Liver (tissue), 9 donors: ENCODE measurements around the gene ACVR2B. TPM values are rescaled to one million over a fixed set of nuclear protein-coding genes. Genes with fewer than 3 reads are reported as not detected.

Experiments
- DNase-seq: peaks from one replicate; pipeline ENCODE4 v3.0.0-alpha.2; 2017; ENCODE audit warnings: low spot score
- H3K27ac ChIP-seq, 2 donors: one replicate each; pipeline ENCODE4 v1.7.0; 2013; ENCODE audit warnings: inconsistent platforms in 2 of 2, low read length in 2 of 2, control low read depth in 1 of 2, low read depth in 1 of 2, mild to moderate bottlenecking in 1 of 2
- H3K27me3 ChIP-seq, 4 donors: one replicate each; pipeline versions ENCODE4 v1.6.1 to v1.7.0; 2013; ENCODE audit warnings: low read length in 3 of 4, inconsistent platforms in 1 of 4, mild to moderate bottlenecking in 1 of 4, moderate library complexity in 1 of 4; ENCODE audit not compliant: control insufficient read depth in 4 of 4, insufficient read depth in 4 of 4
- H3K36me3 ChIP-seq, 4 donors: one replicate each; pipeline versions ENCODE4 v1.6.1 to v1.7.0; 2013; ENCODE audit warnings: low read length in 3 of 4, mild to moderate bottlenecking in 3 of 4, low read depth in 1 of 4, moderate library complexity in 1 of 4; ENCODE audit not compliant: control insufficient read depth in 4 of 4, insufficient read depth in 3 of 4
- H3K4me1 ChIP-seq, 4 donors: one replicate each; pipeline versions ENCODE4 v1.6.1 to v1.7.0; 2013; ENCODE audit warnings: low read length in 3 of 4, mild to moderate bottlenecking in 3 of 4, moderate library complexity in 1 of 4; ENCODE audit not compliant: control insufficient read depth in 4 of 4, insufficient read depth in 4 of 4
- H3K4me3 ChIP-seq, 3 donors: one replicate each; pipeline versions ENCODE4 v1.6.1 to v1.7.0; 2013; ENCODE audit warnings: low read length in 3 of 3, control low read depth in 1 of 3, low read depth in 1 of 3, mild to moderate bottlenecking in 1 of 3
- H3K9ac ChIP-seq, 2 donors: one replicate each; pipeline ENCODE4 v1.7.0; 2013; ENCODE audit warnings: low read length in 2 of 2, mild to moderate bottlenecking in 2 of 2, moderate library complexity in 2 of 2, control low read depth in 1 of 2, low read depth in 1 of 2
- H3K9me3 ChIP-seq, 4 donors: one replicate each; pipeline versions ENCODE4 v1.6.1 to v1.7.0; 2013; ENCODE audit warnings: low read length in 3 of 4; ENCODE audit not compliant: control insufficient read depth in 4 of 4
- EGR1 ChIP-seq, 2 donors: IDR thresholded peaks; 2 replicates each; pipeline ENCODE4 v1.6.1; 2016 to 2018; ENCODE audit warnings: antibody characterized with exemption in 2 of 2, low read depth in 2 of 2
- FOXA1 ChIP-seq: IDR thresholded peaks from 2 replicates; pipeline ENCODE4 v1.6.1; 2016; ENCODE audit warnings: antibody characterized with exemption
- FOXA2 ChIP-seq: IDR thresholded peaks from 2 replicates; pipeline ENCODE4 v1.6.1; 2016; ENCODE audit warnings: antibody characterized with exemption
- GABPA ChIP-seq, 2 donors: IDR thresholded peaks in 1 of 2; conservative IDR thresholded peaks in 1 of 2; 2 replicates each; pipeline ENCODE4 v1.6.1; 2016; ENCODE audit warnings: antibody characterized with exemption in 2 of 2, mild to moderate bottlenecking in 1 of 2, moderate library complexity in 1 of 2
- HNF4A ChIP-seq, 2 donors: conservative IDR thresholded peaks; 2 replicates each; pipeline ENCODE4 v1.6.1; 2016; ENCODE audit warnings: antibody characterized with exemption in 2 of 2, mild to moderate bottlenecking in 2 of 2
- HNF4G ChIP-seq: IDR thresholded peaks from 2 replicates; pipeline ENCODE4 v1.6.1; 2016; ENCODE audit warnings: antibody characterized with exemption
- JUND ChIP-seq, 2 donors: IDR thresholded peaks; 2 replicates each; pipeline ENCODE4 v1.6.1; 2016; ENCODE audit warnings: antibody characterized with exemption in 2 of 2
- NR2F2 ChIP-seq: IDR thresholded peaks from 2 replicates; pipeline ENCODE4 v1.6.1; 2016; ENCODE audit warnings: antibody characterized with exemption
- RAD21 ChIP-seq, 2 donors: IDR thresholded peaks; 2 replicates each; pipeline ENCODE4 v1.6.1; 2016; ENCODE audit warnings: antibody characterized with exemption in 2 of 2, mild to moderate bottlenecking in 2 of 2
- RXRA ChIP-seq, 2 donors: IDR thresholded peaks; 2 replicates each; pipeline ENCODE4 v1.6.1; 2017 to 2018; ENCODE audit warnings: antibody characterized with exemption in 2 of 2, mild to moderate bottlenecking in 1 of 2
- SP1 ChIP-seq: IDR thresholded peaks from 2 replicates; pipeline ENCODE4 v1.6.1; 2018; ENCODE audit warnings: antibody characterized with exemption, mild to moderate bottlenecking
- TAF1 ChIP-seq: conservative IDR thresholded peaks from 2 replicates; pipeline ENCODE4 v1.6.1; 2016; ENCODE audit warnings: antibody characterized with exemption, mild to moderate bottlenecking
- YY1 ChIP-seq: IDR thresholded peaks from 2 replicates; pipeline ENCODE4 v1.6.1; 2016; ENCODE audit warnings: antibody characterized with exemption, mild to moderate bottlenecking
- WGBS: extraction: QIAGEN DNeasy Blood & Tissue Kit; methylation state at CpG from one replicate; pipeline ENCODE4 v1.1.7; 2013; 5-methylcytosine and 5-hydroxymethylcytosine counted together
- polyA plus RNA-seq, 2 donors: library from polyadenylated mRNA; stranded (reverse) in 1 of 2; unstranded in 1 of 2; fragments of 200-250 nt in 1 of 2; fragments of >200 nt in 1 of 2; fragmentation: Nextera tagmentation in 1 of 2; extraction: Ambion mirVana in 1 of 2; gene quantifications; one replicate each; pipeline versions ENCODE4 v1.2.1 to v1.2.3, GENCODE V29; 2013 to 2015
- total RNA-seq, 2 donors: library from RNA; depleted of rRNA; stranded (reverse); fragments of >200 nt; gene quantifications; one replicate each; pipeline ENCODE4 v1.2.3, GENCODE V29; 2014
- TF ChIP-seq, protein P1 (sequence below): IDR thresholded peaks from 2 replicates; pipeline ENCODE4 v1.6.1; 2016; ENCODE audit warnings: antibody characterized with exemption
- TF ChIP-seq, protein P2 (sequence below): IDR thresholded peaks from 2 replicates; pipeline ENCODE4 v1.6.1; 2016; ENCODE audit warnings: antibody characterized with exemption
- TF ChIP-seq, protein P3 (sequence below): IDR thresholded peaks from 2 replicates; pipeline ENCODE4 v1.6.1; 2016; ENCODE audit warnings: antibody characterized with exemption
- TF ChIP-seq, protein P4 (sequence below): fragments of 150-350 bp; IDR thresholded peaks from 2 replicates; pipeline ENCODE4 v1.5.1; 2017; ENCODE audit warnings: improper control_type of control experiment, low read depth, low read length; ENCODE audit not compliant: missing input control
- donor health status: healthy.
- donor health status: healthy.
- donor health status: healthy.
- donor health status: healthy.
- donor health status: healthy.

The ACVR2B gene
- total and polyA plus RNA-seq, 4 donors, result 1.2 to 7.4 (median 4.7) TPM

DNA sequence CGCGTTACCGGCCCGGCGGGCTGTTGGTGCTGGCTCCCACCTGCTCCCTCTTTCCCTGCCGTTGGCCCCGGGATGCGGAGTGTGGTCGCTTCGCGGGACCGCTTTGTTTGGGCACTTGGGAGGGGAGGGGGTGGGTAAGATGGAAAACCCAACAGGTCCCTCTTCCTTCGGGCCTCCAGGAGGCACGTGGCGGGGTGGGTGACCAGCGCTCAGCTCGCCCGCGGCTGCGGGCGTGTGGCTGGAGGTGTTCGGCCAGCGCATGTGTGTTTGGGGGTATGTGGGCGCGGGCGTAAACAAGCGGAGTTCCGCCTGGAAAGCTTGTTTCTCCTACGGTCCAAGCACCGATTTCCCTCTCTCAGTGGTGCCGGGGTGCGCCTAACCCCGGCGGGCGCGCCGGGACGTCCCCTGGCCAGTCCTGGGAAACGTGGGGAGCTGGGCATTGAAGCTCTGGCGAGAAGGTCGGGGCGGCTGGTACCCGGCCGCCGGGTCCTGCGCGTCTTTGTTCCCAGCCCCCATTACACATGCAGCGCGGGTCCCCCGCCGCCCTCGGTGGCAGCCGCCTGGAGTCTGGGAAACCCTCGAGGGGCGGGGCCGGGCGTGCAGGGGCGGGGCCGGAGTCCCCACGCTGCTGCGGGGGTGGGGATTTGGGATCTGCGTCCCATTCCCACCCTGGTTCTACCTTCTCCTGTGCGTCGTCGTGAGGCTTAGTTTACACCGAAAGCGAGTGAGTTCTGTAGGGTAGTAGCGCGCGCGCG, 1.4 kb downstream of the ACVR2B start:
- H3K9ac ChIP-seq, result peak overlapping the region; percentile 27 to 69
- peak; percentile 19 for TF ChIP-seq SP1
- TF ChIP-seq, protein P1, sequence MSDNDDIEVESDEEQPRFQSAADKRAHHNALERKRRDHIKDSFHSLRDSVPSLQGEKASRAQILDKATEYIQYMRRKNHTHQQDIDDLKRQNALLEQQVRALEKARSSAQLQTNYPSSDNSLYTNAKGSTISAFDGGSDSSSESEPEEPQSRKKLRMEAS, result peak; percentile 37
- peak in 1 of 2 donors; percentile 38 for TF ChIP-seq RXRA (IDR thresholded peaks at IDR 0.05)
- TF ChIP-seq JUND (IDR thresholded peaks at IDR 0.05), result no peak
- peak; percentile 64 to 89 for TF ChIP-seq EGR1 (IDR thresholded peaks at IDR 0.05; ENCODE audit: low read depth in 2 of 2)
- peak overlapping the region; percentile 80 to 91 for H3K27ac ChIP-seq
- H3K9me3 ChIP-seq, result no peaks in the 10 kb centered on the region
- peak overlapping the region; percentile 50 to 90 (median 63) for H3K4me3 ChIP-seq
- no peaks in the 10 kb centered on the region for H3K27me3 ChIP-seq
- DNase-seq, result peak; percentile 79
- H3K4me1 ChIP-seq, result peaks cover 5 to 38% (median 23%) of the 10 kb centered on the region in 4 donors
- no peaks in the 10 kb centered on the region for H3K36me3 ChIP-seq
- WGBS, result under 1% methylated on average over 72 of the region's 72 CpGs

DNA sequence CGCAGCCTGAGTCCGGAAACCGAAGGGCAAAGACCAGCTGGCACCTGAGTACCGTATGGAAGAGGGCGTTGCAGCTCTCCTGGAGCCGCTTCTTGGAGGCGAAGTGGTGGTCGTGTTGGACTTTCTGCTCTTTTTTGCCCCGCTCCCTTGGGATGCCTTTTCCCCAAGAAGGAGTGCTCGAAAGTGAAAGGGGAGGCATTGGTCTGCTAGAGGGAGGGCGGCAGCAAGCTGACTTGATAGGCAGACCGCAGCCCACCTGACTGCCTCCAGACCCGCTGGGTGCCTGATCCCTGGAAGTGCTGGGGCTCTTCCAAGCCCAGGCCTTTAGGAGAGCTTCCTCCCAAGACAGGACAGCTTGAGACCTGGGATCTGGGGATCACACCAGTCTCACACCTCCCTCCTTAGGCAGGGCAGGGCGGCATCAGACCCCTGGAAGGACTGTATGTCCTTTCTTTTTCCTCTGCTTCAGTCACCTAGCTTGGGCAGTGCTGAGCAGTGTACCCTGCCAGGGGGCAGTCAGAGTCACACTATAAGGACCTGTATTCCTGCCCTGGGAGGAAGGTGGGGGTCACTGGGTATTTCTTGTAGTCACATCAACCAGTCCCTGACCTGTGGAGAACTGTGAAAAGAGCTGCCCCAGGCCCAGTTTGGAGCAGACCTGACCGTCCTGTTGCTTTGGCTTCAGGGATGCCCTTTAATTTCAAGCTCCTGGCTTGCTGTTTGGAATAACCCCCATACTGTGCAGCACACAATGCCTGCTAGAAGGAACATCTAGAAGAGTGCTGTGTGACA, 2.1 kb downstream of the ACVR2B start:
- TF ChIP-seq YY1, result peak; percentile 26
- TF ChIP-seq, protein P1, result no peak
- TF ChIP-seq JUND (IDR thresholded peaks at IDR 0.05), result no peak
- TF ChIP-seq RAD21 (IDR thresholded peaks at IDR 0.05), result no peak
- no peak for TF ChIP-seq HNF4G
- peak; percentile 44 for TF ChIP-seq TAF1
- TF ChIP-seq, protein P2, sequence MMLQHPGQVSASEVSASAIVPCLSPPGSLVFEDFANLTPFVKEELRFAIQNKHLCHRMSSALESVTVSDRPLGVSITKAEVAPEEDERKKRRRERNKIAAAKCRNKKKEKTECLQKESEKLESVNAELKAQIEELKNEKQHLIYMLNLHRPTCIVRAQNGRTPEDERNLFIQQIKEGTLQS, result no peak
- no peak for TF ChIP-seq FOXA2
- TF ChIP-seq HNF4A (conservative IDR thresholded peaks at IDR 0.05), result peak; percentile 62 to 76
- no peak for TF ChIP-seq EGR1 (IDR thresholded peaks at IDR 0.05; ENCODE audit: low read depth in 2 of 2)
- peaks cover 8 to 46% (median 27%) of the 10 kb centered on the region in 4 donors for H3K4me1 ChIP-seq
- WGBS, result 14% methylated on average over 15 of the region's 15 CpGs
- peak overlapping the region; percentile 50 to 90 (median 62) for H3K4me3 ChIP-seq
- no peaks in the 10 kb centered on the region for H3K36me3 ChIP-seq
- no peak for DNase-seq
- H3K27ac ChIP-seq, result peak overlapping the region; percentile 80 to 91
- peak overlapping the region; percentile 14 to 23 for H3K9ac ChIP-seq
- H3K9me3 ChIP-seq, result no peaks in the 10 kb centered on the region
- H3K27me3 ChIP-seq, result no peaks in the 10 kb centered on the region

DNA sequence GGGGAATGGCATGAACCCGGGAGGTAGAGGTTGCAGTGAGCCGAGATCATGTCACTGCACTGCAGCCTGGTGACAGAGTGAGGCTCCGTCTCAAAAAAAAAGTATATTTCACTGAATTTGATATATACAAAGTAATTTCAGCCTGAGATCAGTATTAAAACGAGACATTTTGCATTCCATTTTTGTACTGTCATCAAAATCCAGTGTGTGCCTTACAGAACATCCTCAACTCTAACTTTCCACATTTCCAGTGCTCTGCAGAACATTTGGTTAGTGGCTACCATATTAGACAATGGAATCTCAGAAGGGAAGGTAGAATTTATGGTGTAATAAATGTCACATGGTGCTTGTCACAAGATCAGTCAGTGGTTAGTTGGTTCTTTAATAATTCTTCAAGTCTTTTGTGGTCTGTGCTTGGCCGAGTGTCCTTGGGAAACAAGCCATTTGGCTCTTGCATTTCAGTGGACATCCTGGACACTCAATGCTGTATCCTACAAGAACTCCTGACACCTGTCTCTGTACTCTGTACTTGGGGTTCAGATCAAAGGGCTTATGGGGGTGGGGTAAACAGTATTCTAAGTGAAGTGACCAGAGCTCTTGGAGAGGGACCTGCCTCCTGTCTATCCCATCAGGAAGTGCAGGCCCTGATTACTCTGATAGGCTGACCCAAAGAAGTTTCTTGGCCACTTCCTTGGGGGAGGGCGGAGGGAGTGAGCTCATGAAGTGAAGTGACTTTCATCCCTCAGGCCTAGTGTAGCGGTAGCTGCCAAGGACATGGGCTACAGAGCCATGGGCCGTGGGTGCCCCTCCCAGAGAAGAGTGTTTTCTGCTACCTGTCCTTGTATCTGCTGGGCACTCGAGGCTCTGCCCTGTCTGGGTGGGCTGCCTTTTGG, 3.7 kb downstream of the ACVR2B start:
- Histone ChIP-seq H3K4me1 (peaks cover 8 to 50% (median 29%) of the 10 kb centered on the region in 4 donors), H3K36me3 (no peaks in the 10 kb centered on the region), H3K4me3 (no peak overlapping the region), H3K9me3 (no peaks in the 10 kb centered on the region), H3K9ac (no peak overlapping the region), H3K27me3 (no peaks in the 10 kb centered on the region), H3K27ac (no peak overlapping the region)
- no peak for DNase-seq
- WGBS, result 94% methylated on average over 9 of the region's 9 CpGs
- TF ChIP-seq, protein P3, sequence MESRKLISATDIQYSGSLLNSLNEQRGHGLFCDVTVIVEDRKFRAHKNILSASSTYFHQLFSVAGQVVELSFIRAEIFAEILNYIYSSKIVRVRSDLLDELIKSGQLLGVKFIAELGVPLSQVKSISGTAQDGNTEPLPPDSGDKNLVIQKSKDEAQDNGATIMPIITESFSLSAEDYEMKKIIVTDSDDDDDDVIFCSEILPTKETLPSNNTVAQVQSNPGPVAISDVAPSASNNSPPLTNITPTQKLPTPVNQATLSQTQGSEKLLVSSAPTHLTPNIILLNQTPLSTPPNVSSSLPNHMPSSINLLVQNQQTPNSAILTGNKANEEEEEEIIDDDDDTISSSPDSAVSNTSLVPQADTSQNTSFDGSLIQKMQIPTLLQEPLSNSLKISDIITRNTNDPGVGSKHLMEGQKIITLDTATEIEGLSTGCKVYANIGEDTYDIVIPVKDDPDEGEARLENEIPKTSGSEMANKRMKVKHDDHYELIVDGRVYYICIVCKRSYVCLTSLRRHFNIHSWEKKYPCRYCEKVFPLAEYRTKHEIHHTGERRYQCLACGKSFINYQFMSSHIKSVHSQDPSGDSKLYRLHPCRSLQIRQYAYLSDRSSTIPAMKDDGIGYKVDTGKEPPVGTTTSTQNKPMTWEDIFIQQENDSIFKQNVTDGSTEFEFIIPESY, result no peak
- no peak for TF ChIP-seq NR2F2
- TF ChIP-seq JUND (IDR thresholded peaks at IDR 0.05), result no peak
- no peak for TF ChIP-seq GABPA (IDR thresholded peaks at IDR 0.05 in 1 of 2, conservative IDR thresholded peaks at IDR 0.05 in 1 of 2)
- no peak for TF ChIP-seq HNF4G
- no peak for TF ChIP-seq RAD21 (IDR thresholded peaks at IDR 0.05)
- TF ChIP-seq, protein P2, result no peak
- TF ChIP-seq RXRA (IDR thresholded peaks at IDR 0.05), result no peak
- TF ChIP-seq YY1, result no peak
- no peak for TF ChIP-seq TAF1
- TF ChIP-seq, protein P1, result no peak
- TF ChIP-seq FOXA1, result no peak
- TF ChIP-seq, protein P4, sequence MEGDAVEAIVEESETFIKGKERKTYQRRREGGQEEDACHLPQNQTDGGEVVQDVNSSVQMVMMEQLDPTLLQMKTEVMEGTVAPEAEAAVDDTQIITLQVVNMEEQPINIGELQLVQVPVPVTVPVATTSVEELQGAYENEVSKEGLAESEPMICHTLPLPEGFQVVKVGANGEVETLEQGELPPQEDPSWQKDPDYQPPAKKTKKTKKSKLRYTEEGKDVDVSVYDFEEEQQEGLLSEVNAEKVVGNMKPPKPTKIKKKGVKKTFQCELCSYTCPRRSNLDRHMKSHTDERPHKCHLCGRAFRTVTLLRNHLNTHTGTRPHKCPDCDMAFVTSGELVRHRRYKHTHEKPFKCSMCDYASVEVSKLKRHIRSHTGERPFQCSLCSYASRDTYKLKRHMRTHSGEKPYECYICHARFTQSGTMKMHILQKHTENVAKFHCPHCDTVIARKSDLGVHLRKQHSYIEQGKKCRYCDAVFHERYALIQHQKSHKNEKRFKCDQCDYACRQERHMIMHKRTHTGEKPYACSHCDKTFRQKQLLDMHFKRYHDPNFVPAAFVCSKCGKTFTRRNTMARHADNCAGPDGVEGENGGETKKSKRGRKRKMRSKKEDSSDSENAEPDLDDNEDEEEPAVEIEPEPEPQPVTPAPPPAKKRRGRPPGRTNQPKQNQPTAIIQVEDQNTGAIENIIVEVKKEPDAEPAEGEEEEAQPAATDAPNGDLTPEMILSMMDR, result no peak
